Calu3 (cell line): ENCODE results near the gene ORAI1. TPM values are rescaled to one million over a fixed set of nuclear protein-coding genes. Genes with fewer than 3 reads are reported as not detected.

Source experiments
- BruUV-seq: library from RNA; stranded (reverse); fragments of 400-500 nt; replicated peaks from 2 replicates; lab custom pipeline; 2021; lab: Mats Ljungman, UMichigan
- CTCF ChIA-PET: fragments of 300-600 bp; sonication (Branson Sonifier 250); formaldehyde crosslinking; loops from one replicate; lab custom pipeline; 2022; ENCODE audit warnings: antibody characterized with exemption; lab: Charles Lee
- DNase-seq: peaks from one replicate; pipeline ENCODE4 v3.0.0; 2022
- H3K27ac Mint-ChIP-seq: one replicate; pipeline ENCODE4 v1.8.0; 2022; ENCODE audit warnings: mixed read lengths; ENCODE audit not compliant: unreplicated experiment
- H3K27me3 Mint-ChIP-seq: one replicate; pipeline ENCODE4 v1.8.0; 2022; ENCODE audit warnings: mixed read lengths; ENCODE audit not compliant: unreplicated experiment
- H3K36me3 Mint-ChIP-seq: one replicate; pipeline ENCODE4 v1.8.0; 2022; ENCODE audit warnings: mild to moderate bottlenecking, moderate library complexity, mixed read lengths; ENCODE audit not compliant: insufficient read depth, unreplicated experiment
- H3K4me1 Mint-ChIP-seq: one replicate; pipeline ENCODE4 v1.8.0; 2022; ENCODE audit warnings: mild to moderate bottlenecking, low read depth, mixed read lengths; ENCODE audit not compliant: unreplicated experiment
- H3K4me3 Mint-ChIP-seq: one replicate; pipeline ENCODE4 v1.8.0; 2022; ENCODE audit warnings: mild to moderate bottlenecking, low read depth, moderate library complexity, mixed read lengths; ENCODE audit not compliant: unreplicated experiment
- H3K9me3 Mint-ChIP-seq: one replicate; pipeline ENCODE4 v1.8.0; 2022; ENCODE audit warnings: low read depth, mixed read lengths; ENCODE audit not compliant: unreplicated experiment
- intact Hi-C: fragments of 100-400 bp; cut with micrococcal nuclease; formaldehyde crosslinking; loops from one replicate; pipeline ENCODE4 v1.10.0; 2022; ENCODE audit not compliant: unreplicated experiment
- total RNA-seq: library from RNA; stranded (reverse); gene quantifications from 2 replicates; pipeline ENCODE4 v1.2.3, GENCODE V29; 2022
- TF ChIP-seq, protein P1 (sequence below): fragments of 200-600 bp; IDR thresholded peaks from one replicate; pipeline ENCODE4 v1.8.0; 2022; ENCODE audit warnings: antibody characterized with exemption; ENCODE audit not compliant: unreplicated experiment

Gene ORAI1
- total RNA-seq, 1 experiment from 2014 or later = 35.5 TPM

DNA sequence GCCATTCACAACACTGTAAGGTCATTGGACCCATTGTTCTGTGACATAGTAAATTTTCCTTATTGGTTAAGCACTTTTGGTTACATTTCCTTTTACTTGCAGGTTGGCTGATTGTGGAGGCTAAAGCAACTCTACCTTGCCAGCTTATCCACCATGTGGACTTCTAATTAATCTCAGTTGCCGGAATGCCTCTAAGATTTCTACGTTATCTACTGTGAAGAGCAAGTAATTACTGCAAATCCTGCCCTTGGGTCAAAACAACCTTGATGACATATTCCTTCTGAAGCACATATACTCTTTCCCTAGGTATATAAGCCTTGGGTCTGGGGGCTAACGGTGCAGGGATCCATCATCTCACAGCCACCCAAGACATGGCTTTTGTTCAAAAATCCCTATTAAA lies 62.6 kb downstream of the ORAI1 start:
- H3K4me1 Mint-ChIP-seq = no peaks in the 10 kb centered on the region
- peaks cover 7% of the 10 kb centered on the region for H3K36me3 Mint-ChIP-seq
- no TSS peak for BruUV-seq
- H3K27me3 Mint-ChIP-seq = no peaks in the 10 kb centered on the region
- intact Hi-C loops = no loop called here
- no peak for DNase-seq
- no peaks in the 10 kb centered on the region for H3K9me3 Mint-ChIP-seq
- TF ChIP-seq, protein P1, sequence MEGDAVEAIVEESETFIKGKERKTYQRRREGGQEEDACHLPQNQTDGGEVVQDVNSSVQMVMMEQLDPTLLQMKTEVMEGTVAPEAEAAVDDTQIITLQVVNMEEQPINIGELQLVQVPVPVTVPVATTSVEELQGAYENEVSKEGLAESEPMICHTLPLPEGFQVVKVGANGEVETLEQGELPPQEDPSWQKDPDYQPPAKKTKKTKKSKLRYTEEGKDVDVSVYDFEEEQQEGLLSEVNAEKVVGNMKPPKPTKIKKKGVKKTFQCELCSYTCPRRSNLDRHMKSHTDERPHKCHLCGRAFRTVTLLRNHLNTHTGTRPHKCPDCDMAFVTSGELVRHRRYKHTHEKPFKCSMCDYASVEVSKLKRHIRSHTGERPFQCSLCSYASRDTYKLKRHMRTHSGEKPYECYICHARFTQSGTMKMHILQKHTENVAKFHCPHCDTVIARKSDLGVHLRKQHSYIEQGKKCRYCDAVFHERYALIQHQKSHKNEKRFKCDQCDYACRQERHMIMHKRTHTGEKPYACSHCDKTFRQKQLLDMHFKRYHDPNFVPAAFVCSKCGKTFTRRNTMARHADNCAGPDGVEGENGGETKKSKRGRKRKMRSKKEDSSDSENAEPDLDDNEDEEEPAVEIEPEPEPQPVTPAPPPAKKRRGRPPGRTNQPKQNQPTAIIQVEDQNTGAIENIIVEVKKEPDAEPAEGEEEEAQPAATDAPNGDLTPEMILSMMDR = no peak
- H3K4me3 Mint-ChIP-seq = no peak overlapping the region
- H3K27ac Mint-ChIP-seq = no peak overlapping the region
- CTCF ChIA-PET = interaction anchor here (0.6 kb wide), 1 partner anchor 544 kb away, joined by 8 read pairs; no protein-coding TSS in a partner anchor

DNA sequence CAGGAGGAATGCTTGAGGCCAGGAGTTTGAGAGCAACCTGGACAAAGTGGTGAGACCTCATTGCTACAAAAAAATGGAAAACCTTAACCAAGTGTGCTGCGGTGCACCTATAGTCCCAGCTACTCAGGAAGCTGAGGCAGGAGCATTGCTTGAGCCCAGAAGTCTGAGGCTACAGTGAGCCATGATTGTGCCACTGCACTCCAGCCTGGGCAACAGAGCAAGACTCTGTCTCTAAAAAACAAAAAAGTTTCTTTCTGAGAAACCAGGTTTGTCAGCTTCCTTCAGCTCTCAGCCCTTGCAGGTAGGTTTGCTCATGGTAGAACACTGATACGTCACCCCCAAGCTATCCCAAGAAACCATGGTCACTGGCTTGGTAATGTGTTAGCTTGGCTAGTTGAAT lies 63.1 kb downstream of the ORAI1 start:
- DNase-seq = no peak
- TF ChIP-seq, protein P1 = no peak
- H3K27ac Mint-ChIP-seq = no peak overlapping the region
- H3K27me3 Mint-ChIP-seq = no peaks in the 10 kb centered on the region
- H3K4me3 Mint-ChIP-seq = no peak overlapping the region
- peaks cover 7% of the 10 kb centered on the region for H3K36me3 Mint-ChIP-seq
- no TSS peak for BruUV-seq
- no peaks in the 10 kb centered on the region for H3K4me1 Mint-ChIP-seq
- intact Hi-C loops = no loop called here
- H3K9me3 Mint-ChIP-seq = no peaks in the 10 kb centered on the region
- CTCF ChIA-PET = interaction anchor here (0.6 kb wide), 1 partner anchor 543 kb away, joined by 8 read pairs; no protein-coding TSS in a partner anchor

Other genes starting within 250 kb of the ORAI1 start
- 79.5 and 82.0 TPM in 2 replicates for gene RNF34, start 226.4 kb upstream of the ORAI1 start, total RNA-seq
- 23.8 and 24.7 TPM in 2 replicates for gene KDM2B, start 45.5 kb upstream of the ORAI1 start, total RNA-seq
- gene MORN3, start 43.1 kb downstream of the ORAI1 start, total RNA-seq = 0.76 and 1.2 TPM in 2 replicates
- 23.2 and 25.3 TPM in 2 replicates for gene TMEM120B, start 86.2 kb downstream of the ORAI1 start, total RNA-seq
- gene RHOF, start 167.2 kb downstream of the ORAI1 start, total RNA-seq = 73.9 and 121 TPM in 2 replicates
- 32.2 and 33.1 TPM in 2 replicates for gene SETD1B, start 177.5 kb downstream of the ORAI1 start, total RNA-seq
- gene HPD, start 232.3 kb downstream of the ORAI1 start, total RNA-seq = not detected in 2 replicates